GM18502 (cell line): ENCODE measurements around the gene CEP89.
A peak's percentile ranks its signal among the peaks of the same experiment; 100 is the strongest.
"Not testable (repeated sequence)": the region's sequence is repeated elsewhere in the genome, so short reads cannot be mapped to it uniquely, and the experiment has no call there.

ENCODE experiments used
- ATAC-seq: cut with Tn5 transposase; IDR thresholded peaks from one replicate; pipeline ENCODE4 v1.9.1; 2021; ENCODE audit warnings: mild to moderate bottlenecking; ENCODE audit not compliant: unreplicated experiment, poor library complexity

The CEP89 gene

GRCh38 chr19:32901504-32902161, 70.1 kb downstream of the CEP89 start:
- no peak for ATAC-seq

GRCh38 chr19:32896516-32897214, 75.1 kb downstream of the CEP89 start:
- ATAC-seq, result no peak

- ATAC-seq, result peak; percentile 78
Observed at GRCh38 chr19:32895384-32895783, 76.4 kb downstream of the CEP89 start.

- ATAC-seq, result no peak
Observed at GRCh38 chr19:32891609-32892008, 80.1 kb downstream of the CEP89 start.

GRCh38 chr19:32890841-32891240, 80.9 kb downstream of the CEP89 start:
- ATAC-seq, result no peak

- ATAC-seq, result no peak
Observed at GRCh38 chr19:32890326-32890725, 81.4 kb downstream of the CEP89 start.

GRCh38 chr19:32889137-32889934, 82.4 kb downstream of the CEP89 start:
- no peak for ATAC-seq

- ATAC-seq, result no peak
Observed at GRCh38 chr19:32887572-32888215, 84.1 kb downstream of the CEP89 start.

- no peak for ATAC-seq
Observed at GRCh38 chr19:32886241-32886640, 85.5 kb downstream of the CEP89 start.

- ATAC-seq, result not testable (repeated sequence)
Observed at GRCh38 chr19:32885255-32885654, 86.5 kb downstream of the CEP89 start.

- ATAC-seq, result no peak
Observed at GRCh38 chr19:32881766-32882165, 90.0 kb downstream of the CEP89 start.

- no peak for ATAC-seq
Observed at GRCh38 chr19:32880622-32881021, 91.1 kb downstream of the CEP89 start.

- ATAC-seq, result no peak
Observed at GRCh38 chr19:32879741-32880140, 92.0 kb downstream of the CEP89 start.

- no peak for ATAC-seq
Observed at GRCh38 chr19:32878988-32879387, 92.8 kb downstream of the CEP89 start.

- ATAC-seq, result no peak
Observed at GRCh38 chr19:32877977-32878745, 93.6 kb downstream of the CEP89 start.

- no peak for ATAC-seq
Observed at GRCh38 chr19:32877323-32877912, 94.3 kb downstream of the CEP89 start.

GRCh38 chr19:32876919-32877285, 94.9 kb downstream of the CEP89 start:
- no peak for ATAC-seq

- no peak for ATAC-seq
Observed at GRCh38 chr19:32876236-32876918, 95.4 kb downstream of the CEP89 start.

GRCh38 chr19:32875428-32875827, 96.3 kb downstream of the CEP89 start:
- ATAC-seq, result no peak
